ENCODE data around the gene ABCE1.

DNA sequence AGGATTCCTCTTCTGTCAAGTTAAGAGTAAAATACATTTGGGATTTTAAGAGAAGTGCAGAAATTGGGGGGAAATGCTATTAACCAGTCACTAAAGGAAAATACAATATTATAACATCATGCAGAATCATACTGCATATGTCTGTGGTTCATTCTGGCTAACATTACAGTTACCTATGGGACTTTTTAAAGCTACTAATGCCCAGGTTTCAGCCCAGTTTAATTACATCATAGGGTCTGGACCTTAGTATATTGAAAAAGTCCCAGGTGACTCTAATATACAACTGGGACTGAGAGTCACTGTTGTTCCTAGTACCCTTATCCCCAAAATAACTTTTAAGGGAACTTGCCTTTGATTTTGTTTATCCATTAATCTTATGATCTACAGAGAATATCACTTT is 10.0 kb downstream of the ABCE1 start:
- no peak for TF ChIP-seq TAF1 (IDR thresholded peaks at IDR 0.05; ENCODE audit: borderline replicate concordance, low read depth, low read length)
- TF ChIP-seq POLR2A (IDR thresholded peaks at IDR 0.05; ENCODE audit: low read depth, low read length) = no peak
- TF ChIP-seq, protein P1, sequence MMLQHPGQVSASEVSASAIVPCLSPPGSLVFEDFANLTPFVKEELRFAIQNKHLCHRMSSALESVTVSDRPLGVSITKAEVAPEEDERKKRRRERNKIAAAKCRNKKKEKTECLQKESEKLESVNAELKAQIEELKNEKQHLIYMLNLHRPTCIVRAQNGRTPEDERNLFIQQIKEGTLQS (IDR thresholded peaks at IDR 0.05; ENCODE audit: borderline replicate concordance, extremely low read depth, low read depth, low read length) = no peak

Measured in GM12878 (cell line).